Karpas-422 (cell line): ENCODE results near the gene ADAMTS13. TPM values are rescaled to one million over a fixed set of nuclear protein-coding genes. Genes with fewer than 3 reads are reported as not detected.

Source experiments
- DNase-seq: peaks from one replicate; pipeline ENCODE4 v3.0.0-alpha.2; 2015
- H2AFZ ChIP-seq: fragments of 200-600 bp; sonication (generic); 2 replicates; pipeline ENCODE4 v1.6.1; 2014; ENCODE audit warnings: antibody characterized with exemption, low read length, mixed read lengths
- H3K27ac ChIP-seq: fragments of 200-600 bp; sonication (generic); 2 replicates; pipeline ENCODE4 v1.5.1; 2014; ENCODE audit warnings: mild to moderate bottlenecking, low read length, moderate library complexity
- H3K27me3 ChIP-seq: fragments of 200-600 bp; sonication (generic); 2 replicates; pipeline ENCODE4 v1.6.1; 2014; ENCODE audit warnings: low read length, mixed read lengths
- H3K36me3 ChIP-seq: fragments of 200-600 bp; sonication (generic); 2 replicates; pipeline ENCODE4 v1.6.1; 2014; ENCODE audit warnings: low read length, mixed read lengths; ENCODE audit not compliant: insufficient read depth
- H3K4me1 ChIP-seq: fragments of 200-600 bp; sonication (generic); 2 replicates; pipeline ENCODE4 v1.6.1; 2014; ENCODE audit warnings: mild to moderate bottlenecking, low read length, mixed read lengths
- H3K4me2 ChIP-seq: fragments of 200-600 bp; sonication (generic); 2 replicates; pipeline ENCODE4 v1.6.1; 2014; ENCODE audit warnings: low read length, low read depth, mild to moderate bottlenecking; ENCODE audit not compliant: poor library complexity, severe bottlenecking
- H3K4me3 ChIP-seq: fragments of 200-600 bp; sonication (generic); 2 replicates; pipeline ENCODE4 v1.5.1; 2014; ENCODE audit warnings: mild to moderate bottlenecking, antibody characterized with exemption, low read length, mixed read lengths
- H3K79me2 ChIP-seq: fragments of 200-600 bp; sonication (generic); 2 replicates; pipeline ENCODE4 v1.6.1; 2014; ENCODE audit warnings: mild to moderate bottlenecking, low read length, mixed read lengths
- H3K9ac ChIP-seq: fragments of 200-600 bp; sonication (generic); 2 replicates; pipeline ENCODE4 v1.6.0; 2014; ENCODE audit warnings: low read length
- H3K9me2 ChIP-seq: fragments of 200-600 bp; sonication (generic), shearing (Covaris generic); replicated peaks from 2 replicates; pipeline ENCODE4 v1.6.0; 2014; ENCODE audit warnings: mild to moderate bottlenecking, low read length, moderate library complexity; ENCODE audit not compliant: insufficient read depth
- H3K9me3 ChIP-seq: fragments of 300-700, 200-600 bp; sonication (generic); 2 replicates; pipeline ENCODE4 v1.6.1; 2014; ENCODE audit warnings: low read length, mixed read lengths
- H4K20me1 ChIP-seq: fragments of 200-600 bp; sonication (generic); 2 replicates; pipeline ENCODE4 v1.6.1; 2014; ENCODE audit warnings: mild to moderate bottlenecking, antibody characterized with exemption, low read length, low read depth; ENCODE audit not compliant: insufficient read depth
- total RNA-seq: library from RNA; depleted of rRNA; stranded (reverse); fragments of >200 nt; shearing (Covaris generic); gene quantifications from 2 replicates; pipeline ENCODE4 v1.2.3, GENCODE V29; 2014; ENCODE audit warnings: low replicate concordance; rRNA removed

Gene ADAMTS13
- total RNA-seq, 1 experiment from 2014 or later = 0.34 TPM

GRCh38 chr9:133508046-133508445 lies 85.9 kb downstream of the ADAMTS13 start:
- H3K9me3 ChIP-seq = no peaks in the 10 kb centered on the region; the same call in 1 of the 2 replicates
- H3K27me3 ChIP-seq = no peaks in the 10 kb centered on the region
- DNase-seq = no peak
- no peak overlapping the region for H2AFZ ChIP-seq
- H3K4me1 ChIP-seq = no peaks in the 10 kb centered on the region
- no peaks in the 10 kb centered on the region for H3K36me3 ChIP-seq
- no peaks in the 10 kb centered on the region for H4K20me1 ChIP-seq
- no peak overlapping the region for H3K4me2 ChIP-seq
- no peak overlapping the region for H3K27ac ChIP-seq
- no peaks in the 10 kb centered on the region for H3K9me2 ChIP-seq
- H3K9ac ChIP-seq = no peak overlapping the region
- no peaks in the 10 kb centered on the region for H3K79me2 ChIP-seq
- no peak overlapping the region for H3K4me3 ChIP-seq

Other genes with a start within 250 kb of the ADAMTS13 start
- gene OBP2B, start 213.1 kb upstream of the ADAMTS13 start, total RNA-seq = not detected in 2 replicates
- gene ABO, start 147.2 kb upstream of the ADAMTS13 start, total RNA-seq = not detected in 2 replicates
- 5.6 and 22.9 TPM in 2 replicates for gene SURF6, start 86.2 kb upstream of the ADAMTS13 start, total RNA-seq
- gene MED22, start 74.2 kb upstream of the ADAMTS13 start, total RNA-seq = 13.6 and 30.6 TPM in 2 replicates
- 2,407 and 2,991 TPM in 2 replicates for gene RPL7A, start 74.1 kb upstream of the ADAMTS13 start, total RNA-seq
- 35.6 and 40.0 TPM in 2 replicates for gene SURF1, start 65.9 kb upstream of the ADAMTS13 start, total RNA-seq
- gene SURF2, start 65.8 kb upstream of the ADAMTS13 start, total RNA-seq = 20.0 and 52.9 TPM in 2 replicates
- 81.1 and 84.1 TPM in 2 replicates for gene SURF4, start 46.3 kb upstream of the ADAMTS13 start, total RNA-seq
- 0.93 and 0.97 TPM in 2 replicates for gene STKLD1, start 46.0 kb upstream of the ADAMTS13 start, total RNA-seq
- 10.5 and 41.9 TPM in 2 replicates for gene REXO4, start 4.4 kb upstream of the ADAMTS13 start, total RNA-seq
- gene CACFD1, start 37.6 kb downstream of the ADAMTS13 start, total RNA-seq = 4.5 and 15.3 TPM in 2 replicates
- gene SLC2A6, start 56.7 kb downstream of the ADAMTS13 start, total RNA-seq = 10.6 and 32.0 TPM in 2 replicates
- gene MYMK, start 102.6 kb downstream of the ADAMTS13 start, total RNA-seq = not detected in 2 replicates
- gene ADAMTSL2, start 112.3 kb downstream of the ADAMTS13 start, total RNA-seq = not detected in 2 replicates
- not detected in 2 replicates for gene FAM163B, start 187.0 kb downstream of the ADAMTS13 start, total RNA-seq
- gene DBH, start 214.0 kb downstream of the ADAMTS13 start, total RNA-seq = not detected in 2 replicates